OCI-LY1 (cell line): Measurements from ENCODE around the gene GPR180.

Experiments
- H2AFZ ChIP-seq: fragments of 200-600 bp; sonication (generic), shearing (Covaris generic); 2 replicates; pipeline ENCODE4 v1.6.0; 2014; ENCODE audit warnings: antibody characterized with exemption, mild to moderate bottlenecking, low read length
- H3F3A ChIP-seq: fragments of 200-600 bp; sonication (generic), shearing (Covaris generic); 2 replicates; pipeline ENCODE4 v1.6.0; 2014; ENCODE audit warnings: mild to moderate bottlenecking, antibody characterized with exemption, low read length, moderate library complexity; ENCODE audit not compliant: insufficient read depth
- H3K27ac ChIP-seq: fragments of 200-600 bp; sonication (generic); 2 replicates; pipeline ENCODE4 v1.5.1; 2014; ENCODE audit warnings: low read length, mixed run types, mild to moderate bottlenecking, low read depth; ENCODE audit not compliant: poor library complexity, severe bottlenecking
- H3K27me3 ChIP-seq: fragments of 200-600 bp; sonication (generic); 2 replicates; pipeline ENCODE4 v1.6.0; 2014; ENCODE audit warnings: antibody characterized with exemption, mild to moderate bottlenecking, low read length, moderate library complexity; ENCODE audit not compliant: insufficient read depth
- H3K36me3 ChIP-seq: fragments of 200-600 bp; sonication (generic); 2 replicates; pipeline ENCODE4 v1.6.1; 2014; ENCODE audit warnings: mild to moderate bottlenecking, antibody characterized with exemption, low read length, moderate library complexity, mixed read lengths; ENCODE audit not compliant: insufficient read depth
- H3K4me1 ChIP-seq: fragments of 200-600 bp; sonication (generic); 2 replicates; pipeline ENCODE4 v1.5.1; 2014; ENCODE audit warnings: mild to moderate bottlenecking, low read length, moderate library complexity; ENCODE audit not compliant: insufficient read depth, severe bottlenecking
- H3K4me2 ChIP-seq: fragments of 200-600 bp; sonication (generic), shearing (Covaris generic); 2 replicates; pipeline ENCODE4 v1.6.1; 2014; ENCODE audit warnings: low read length
- H3K4me3 ChIP-seq: fragments of 200-600 bp; sonication (generic); 2 replicates; pipeline ENCODE4 v1.5.1; 2014; ENCODE audit warnings: low read length, low read depth, mild to moderate bottlenecking, mixed read lengths; ENCODE audit not compliant: poor library complexity, severe bottlenecking
- H3K79me2 ChIP-seq: fragments of 200-600 bp; shearing (Covaris generic); 2 replicates; pipeline ENCODE4 v1.6.1; 2016; ENCODE audit warnings: mixed run types, low read length, mixed read lengths; ENCODE audit not compliant: insufficient read depth
- H3K9ac ChIP-seq: fragments of 200-600 bp; sonication (generic), shearing (Covaris generic); 2 replicates; pipeline ENCODE4 v1.6.1; 2014; ENCODE audit warnings: mild to moderate bottlenecking, low read length, mixed read lengths
- H3K9me2 ChIP-seq: fragments of 200-600 bp; sonication (generic), shearing (Covaris generic); 2 replicates; pipeline ENCODE4 v1.6.1; 2014; ENCODE audit warnings: low read depth, mild to moderate bottlenecking, low read length, mixed read lengths
- H3K9me3 ChIP-seq: fragments of 200-600 bp; shearing (Covaris generic); 2 replicates; pipeline ENCODE4 v1.6.1; 2014; ENCODE audit warnings: low read length, mixed read lengths
- H4K20me1 ChIP-seq: fragments of 200-600 bp; sonication (generic), shearing (Covaris generic); 2 replicates; pipeline ENCODE4 v1.6.0; 2016; ENCODE audit warnings: mild to moderate bottlenecking, low read length; ENCODE audit not compliant: insufficient read depth
- EZH2 ChIP-seq: fragments of 200-600 bp; sonication (generic), shearing (Covaris generic); IDR thresholded peaks from 2 replicates; pipeline ENCODE4 v1.8.0; 2017; ENCODE audit warnings: borderline replicate concordance, mixed run types, mild to moderate bottlenecking, antibody characterized with exemption, low read length, moderate library complexity, mixed read lengths
- TF ChIP-seq, protein P1 (sequence below): fragments of 200-600 bp; sonication (generic), shearing (Covaris generic); IDR thresholded peaks from 2 replicates; pipeline ENCODE4 v1.5.1; 2017; ENCODE audit warnings: mild to moderate bottlenecking, antibody characterized with exemption, low read length, moderate library complexity, mixed read lengths

Gene GPR180

DNA sequence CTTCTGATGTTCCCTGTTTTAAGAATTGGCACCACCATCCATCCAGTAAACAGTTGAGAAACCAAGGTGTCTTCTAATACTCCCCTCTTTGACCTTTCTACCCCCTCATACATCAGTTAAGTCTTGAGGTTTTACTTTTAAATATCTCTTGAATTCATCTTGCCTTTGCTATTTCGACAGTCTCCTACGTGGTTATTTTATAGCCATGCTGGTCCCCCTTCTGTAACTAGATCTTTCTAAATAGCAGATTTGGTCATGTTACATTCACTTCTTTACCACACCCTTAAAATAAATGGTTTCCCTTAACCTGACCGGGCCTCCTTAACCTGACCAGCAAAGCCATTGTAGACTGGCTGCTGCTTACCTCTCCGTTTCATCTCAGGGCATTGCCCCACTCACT is 5.4 kb downstream of the GPR180 start:
- H3K27ac ChIP-seq = no peak overlapping the region
- no peak overlapping the region for H3K4me3 ChIP-seq
- H3K9me3 ChIP-seq = no peaks in the 10 kb centered on the region
- H3K4me2 ChIP-seq = no peak overlapping the region
- H3F3A ChIP-seq = no peaks in the 10 kb centered on the region
- H3K4me1 ChIP-seq = peaks cover 11% of the 10 kb centered on the region
- H2AFZ ChIP-seq = no peak overlapping the region
- H3K79me2 ChIP-seq = peaks cover 13% of the 10 kb centered on the region
- peaks cover 70% of the 10 kb centered on the region for H3K36me3 ChIP-seq
- no peaks in the 10 kb centered on the region for H3K9me2 ChIP-seq
- H3K27me3 ChIP-seq = no peaks in the 10 kb centered on the region
- no peaks in the 10 kb centered on the region for H4K20me1 ChIP-seq
- H3K9ac ChIP-seq = no peak overlapping the region
- no peak for TF ChIP-seq EZH2
- TF ChIP-seq, protein P1, sequence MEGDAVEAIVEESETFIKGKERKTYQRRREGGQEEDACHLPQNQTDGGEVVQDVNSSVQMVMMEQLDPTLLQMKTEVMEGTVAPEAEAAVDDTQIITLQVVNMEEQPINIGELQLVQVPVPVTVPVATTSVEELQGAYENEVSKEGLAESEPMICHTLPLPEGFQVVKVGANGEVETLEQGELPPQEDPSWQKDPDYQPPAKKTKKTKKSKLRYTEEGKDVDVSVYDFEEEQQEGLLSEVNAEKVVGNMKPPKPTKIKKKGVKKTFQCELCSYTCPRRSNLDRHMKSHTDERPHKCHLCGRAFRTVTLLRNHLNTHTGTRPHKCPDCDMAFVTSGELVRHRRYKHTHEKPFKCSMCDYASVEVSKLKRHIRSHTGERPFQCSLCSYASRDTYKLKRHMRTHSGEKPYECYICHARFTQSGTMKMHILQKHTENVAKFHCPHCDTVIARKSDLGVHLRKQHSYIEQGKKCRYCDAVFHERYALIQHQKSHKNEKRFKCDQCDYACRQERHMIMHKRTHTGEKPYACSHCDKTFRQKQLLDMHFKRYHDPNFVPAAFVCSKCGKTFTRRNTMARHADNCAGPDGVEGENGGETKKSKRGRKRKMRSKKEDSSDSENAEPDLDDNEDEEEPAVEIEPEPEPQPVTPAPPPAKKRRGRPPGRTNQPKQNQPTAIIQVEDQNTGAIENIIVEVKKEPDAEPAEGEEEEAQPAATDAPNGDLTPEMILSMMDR = no peak

DNA sequence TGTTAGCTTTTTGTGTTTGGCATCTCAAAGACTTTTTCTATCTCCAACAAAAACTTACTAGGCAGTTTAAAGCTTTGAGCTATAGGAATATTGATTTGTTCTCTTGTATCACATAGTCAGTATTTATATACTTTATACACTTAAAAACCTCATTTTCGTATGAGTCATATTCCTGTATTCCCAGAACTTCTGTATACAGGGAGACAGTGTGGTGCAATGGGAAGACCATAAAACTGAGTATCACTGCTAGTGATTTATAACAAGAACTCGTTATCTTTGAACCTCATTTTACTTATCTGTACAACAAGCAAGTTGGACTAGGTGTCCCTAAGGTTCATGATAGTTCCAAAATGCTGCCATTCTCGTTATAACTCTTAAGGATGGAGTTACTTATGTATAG is 6.3 kb downstream of the GPR180 start:
- Histone ChIP-seq H3K4me2 (no peak overlapping the region), H3K4me1 (peaks cover 5% of the 10 kb centered on the region)

DNA sequence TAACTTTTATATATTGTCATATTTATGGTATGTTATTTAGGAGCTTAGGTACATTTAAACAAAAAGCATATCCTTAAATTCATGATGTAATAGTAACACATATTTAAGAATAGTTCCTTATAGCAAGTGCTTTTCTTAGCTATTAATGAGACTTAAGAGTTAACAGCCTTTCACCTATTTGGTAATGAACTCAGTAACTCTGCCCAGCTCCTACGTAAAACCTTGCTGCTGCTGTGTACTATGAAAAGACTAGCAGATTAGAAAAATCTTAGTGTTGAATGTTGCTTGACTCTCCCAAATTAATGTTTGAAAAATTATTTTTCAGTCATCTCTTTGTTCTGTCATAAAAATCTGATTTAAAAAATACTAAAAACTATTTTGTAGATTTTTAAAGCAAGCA is 6.9 kb downstream of the GPR180 start:
- Histone ChIP-seq H3K79me2 (no peaks in the 10 kb centered on the region), H3K36me3 (peaks cover 83% of the 10 kb centered on the region), H3K4me2 (no peak overlapping the region), H3F3A (no peaks in the 10 kb centered on the region), H3K27me3 (no peaks in the 10 kb centered on the region), H3K9ac (no peak overlapping the region), H3K4me3 (no peak overlapping the region), H4K20me1 (no peaks in the 10 kb centered on the region), H3K9me3 (no peaks in the 10 kb centered on the region), H2AFZ (no peak overlapping the region), H3K4me1 (no peaks in the 10 kb centered on the region), H3K27ac (no peak overlapping the region), H3K9me2 (no peaks in the 10 kb centered on the region)
- TF ChIP-seq, protein P1 = no peak
- TF ChIP-seq EZH2 = no peak

More for the DNA sequence above, 6.3 kb downstream of the GPR180 start:
- Histone ChIP-seq H3K79me2 (0 out of 2 replicates have a peak, but pooled peaks cover 4% of the 10 kb centered on the region), H3K9me3 (no peaks in the 10 kb centered on the region), H3K9ac (no peak overlapping the region), H3K9me2 (no peaks in the 10 kb centered on the region), H2AFZ (no peak overlapping the region), H3K36me3 (peaks cover 78% of the 10 kb centered on the region), H3F3A (no peaks in the 10 kb centered on the region), H3K27ac (no peak overlapping the region), H3K27me3 (no peaks in the 10 kb centered on the region), H4K20me1 (no peaks in the 10 kb centered on the region), H3K4me3 (no peak overlapping the region)
- TF ChIP-seq, protein P1 = no peak
- no peak for TF ChIP-seq EZH2
